Stimulated activated CD4-positive, alpha-beta T cell treated with anti-CD3 and anti-CD28 coated beads, Interleukin-15, amount 100 ng/mL, for 24 hours (primary cell): Measurements from ENCODE around the gene ADSS2.
"Not testable (repeated sequence)": the region's sequence is repeated elsewhere in the genome, so short reads cannot be mapped to it uniquely, and the experiment has no call there.

ENCODE experiments used
- DNase-seq: peaks from one replicate; pipeline ENCODE4 v3.0.0-alpha.2; 2020

The ADSS2 gene

DNA sequence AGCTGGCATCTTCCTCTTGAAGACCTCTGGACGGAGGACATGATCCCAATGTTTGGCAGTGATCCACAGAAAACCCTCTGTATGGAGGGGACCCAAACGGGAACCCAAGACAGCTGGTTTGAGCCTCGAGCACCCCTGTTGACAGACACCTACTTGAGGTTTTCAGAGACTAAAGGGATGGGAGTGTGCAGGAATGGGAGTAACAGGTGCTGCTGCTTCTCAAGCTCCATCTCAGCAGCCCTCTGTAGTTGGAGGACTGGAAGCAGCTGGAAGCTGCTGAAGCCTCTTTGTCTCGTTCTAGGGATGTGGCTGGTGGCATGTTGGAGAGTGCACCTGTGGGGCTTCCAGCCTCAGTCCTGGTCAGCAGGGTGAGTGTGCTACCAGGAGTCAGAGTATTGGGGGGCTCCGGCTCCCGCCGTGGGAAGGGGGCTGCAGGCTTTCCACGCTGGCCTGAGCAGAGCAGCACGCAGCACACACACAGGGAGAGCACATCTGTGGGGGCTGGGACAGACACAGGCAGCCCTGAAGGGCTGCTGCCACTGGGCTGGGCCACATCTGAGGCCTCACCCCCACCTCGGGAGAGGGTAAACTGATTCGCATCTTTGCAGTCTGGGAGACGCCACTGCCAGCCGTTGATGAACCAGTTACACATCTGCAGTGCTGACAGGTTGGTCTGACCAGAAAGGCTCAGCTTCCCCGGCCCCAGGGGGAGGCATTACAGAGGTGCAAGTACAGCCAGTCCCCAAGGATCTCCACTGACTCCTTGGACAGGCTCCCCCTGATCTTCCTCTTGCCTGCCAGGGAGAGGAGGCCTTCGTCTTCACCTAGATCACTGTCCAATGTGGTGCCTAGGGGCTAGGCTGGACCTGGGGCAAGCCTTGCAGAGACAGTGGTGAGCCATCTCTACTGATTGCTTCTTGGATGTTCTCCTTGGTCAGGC is 56.6 kb downstream of the ADSS2 start:
- DNase-seq: no peak

DNA sequence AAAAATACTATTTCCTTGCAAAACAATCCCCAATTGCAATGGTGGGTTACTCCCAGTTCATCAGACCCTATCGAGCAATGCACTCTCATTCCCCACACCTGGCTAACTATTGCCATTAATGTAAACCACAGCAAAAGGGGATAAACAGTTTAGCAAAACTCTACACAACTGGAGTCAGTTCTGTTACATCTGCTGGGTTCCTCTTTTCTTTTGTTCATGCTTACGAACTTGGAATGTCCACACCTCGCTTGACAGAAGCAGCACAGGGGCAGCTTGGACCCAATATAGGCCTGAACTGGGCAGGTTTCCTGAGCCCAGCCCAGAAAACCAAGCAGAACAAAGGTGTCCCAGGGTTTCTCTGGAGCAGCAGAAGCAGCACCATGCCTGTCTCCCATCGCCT is 57.4 kb downstream of the ADSS2 start:
- no peak for DNase-seq

DNA sequence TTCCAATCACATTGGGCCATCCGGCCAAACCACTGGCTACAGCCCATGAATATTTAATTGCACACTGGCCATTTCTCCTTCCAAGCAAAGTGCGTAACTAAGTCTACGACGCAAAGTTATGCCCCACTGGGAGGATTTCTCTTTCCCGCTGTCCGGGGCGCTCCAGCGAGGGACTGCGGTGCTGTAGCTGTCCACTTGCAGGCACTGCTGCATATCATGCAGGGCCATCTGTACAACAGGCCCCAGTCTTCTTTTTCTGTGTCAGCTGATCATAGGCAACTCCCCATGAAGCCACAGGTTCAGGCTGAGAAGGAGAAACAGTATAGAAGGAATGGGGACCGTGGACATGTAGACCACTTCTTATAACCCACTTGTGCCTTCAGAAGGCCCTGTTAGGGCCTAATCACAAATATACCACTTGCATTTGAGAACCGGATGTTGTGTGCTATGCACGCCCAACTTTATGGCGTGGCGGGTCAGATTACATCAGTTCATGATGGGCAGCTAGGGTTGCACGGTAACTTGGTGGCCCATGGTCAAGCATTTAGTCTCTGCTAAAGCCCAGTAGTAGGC is 58.0 kb downstream of the ADSS2 start:
- no peak for DNase-seq

DNA sequence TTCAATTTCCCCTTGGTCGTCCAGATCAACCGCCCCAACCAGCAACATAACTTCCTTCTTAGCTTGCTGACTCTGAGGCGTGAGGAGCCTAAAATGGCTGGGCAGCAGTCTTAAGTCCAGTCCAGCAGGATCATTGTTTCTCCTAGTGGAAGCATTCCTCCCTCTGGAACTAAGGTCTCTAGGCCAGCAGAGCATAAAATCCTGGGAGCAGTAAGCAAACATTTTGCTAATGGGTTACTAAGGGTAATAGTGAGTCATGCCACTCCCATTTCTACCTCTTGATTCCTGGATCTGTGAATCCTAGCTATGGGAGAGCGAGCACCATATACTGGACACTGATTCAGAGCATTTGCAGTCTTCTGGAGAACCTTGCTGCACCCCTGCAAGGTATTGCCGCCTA is 59.9 kb downstream of the ADSS2 start:
- DNase-seq: no peak

DNA sequence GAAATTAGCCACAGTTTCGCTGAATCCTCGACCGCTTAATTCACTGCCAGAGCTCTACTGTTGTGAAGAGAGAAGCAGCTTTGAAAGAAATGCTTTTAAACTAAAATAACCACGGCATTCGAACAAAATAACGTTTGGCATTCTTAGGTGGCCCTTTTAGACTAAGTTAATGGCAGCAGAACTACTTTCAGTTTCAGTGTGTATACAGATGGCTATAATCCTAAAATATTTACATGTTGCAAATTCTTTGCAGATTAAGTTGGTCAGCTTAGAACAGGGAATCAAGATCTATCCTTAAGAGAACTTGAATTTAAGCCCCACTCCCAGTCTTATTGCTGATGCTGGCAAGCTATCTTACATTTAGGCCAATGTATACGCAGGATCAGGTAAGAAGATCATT is 62.7 kb downstream of the ADSS2 start:
- DNase-seq: no peak

DNA sequence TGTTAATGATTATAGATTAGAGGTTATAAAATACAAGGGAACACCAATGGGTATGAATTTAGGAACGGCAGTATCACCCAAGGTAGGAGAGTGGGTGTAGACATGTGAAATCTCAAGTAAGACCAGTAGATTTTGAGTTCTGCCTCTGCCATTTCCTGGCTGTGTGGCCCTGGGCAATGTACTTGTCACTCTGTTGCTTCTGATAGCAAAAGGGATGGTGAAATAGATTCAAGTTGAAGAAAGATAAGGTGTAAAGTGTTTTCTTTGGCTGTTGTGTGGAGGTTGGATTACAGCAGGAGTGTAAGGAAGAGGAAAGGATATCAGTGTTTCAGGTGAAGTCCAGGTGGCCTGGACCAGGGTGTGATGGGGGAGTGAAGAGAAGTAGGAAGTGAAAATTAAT is 64.3 kb downstream of the ADSS2 start:
- DNase-seq: no peak

DNA sequence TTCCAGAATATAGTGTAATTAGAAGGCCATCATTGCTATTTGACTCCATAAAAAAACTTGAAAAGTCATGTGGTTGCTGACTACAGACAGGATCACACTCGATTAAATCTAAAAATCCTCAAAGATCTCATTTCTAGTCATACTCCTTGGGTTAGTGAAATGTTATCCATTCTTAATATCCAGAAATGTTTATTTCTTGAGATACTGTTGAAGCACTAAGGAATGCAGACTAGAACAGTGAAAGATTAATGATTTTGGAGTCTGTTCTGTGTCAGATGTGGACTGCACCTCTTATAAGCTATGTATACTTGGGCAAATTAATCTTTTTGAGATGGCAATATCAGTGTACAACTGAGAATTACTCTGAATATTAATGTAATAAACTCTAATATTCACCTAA is 65.1 kb downstream of the ADSS2 start:
- no peak for DNase-seq

DNA sequence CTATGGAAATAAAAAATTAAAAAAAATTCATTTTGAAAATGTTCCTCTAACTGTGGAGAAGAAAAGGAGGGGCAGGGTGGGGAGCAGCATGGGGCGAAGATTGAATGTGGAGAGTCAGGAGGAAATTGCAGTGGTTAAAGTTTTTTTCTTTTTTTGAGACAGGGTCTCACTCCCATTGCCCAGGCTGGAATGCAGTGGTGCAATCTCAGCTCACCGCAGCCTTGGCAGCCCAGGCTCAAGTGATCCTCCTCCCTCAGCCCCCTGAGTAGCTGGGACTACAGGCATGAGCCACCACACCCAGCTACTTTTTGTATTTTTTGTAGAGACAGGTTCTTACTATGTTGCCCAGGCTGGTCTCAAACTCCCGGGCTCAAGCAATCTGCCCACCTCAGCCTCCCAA is 67.6 kb downstream of the ADSS2 start:
- DNase-seq: no peak

DNA sequence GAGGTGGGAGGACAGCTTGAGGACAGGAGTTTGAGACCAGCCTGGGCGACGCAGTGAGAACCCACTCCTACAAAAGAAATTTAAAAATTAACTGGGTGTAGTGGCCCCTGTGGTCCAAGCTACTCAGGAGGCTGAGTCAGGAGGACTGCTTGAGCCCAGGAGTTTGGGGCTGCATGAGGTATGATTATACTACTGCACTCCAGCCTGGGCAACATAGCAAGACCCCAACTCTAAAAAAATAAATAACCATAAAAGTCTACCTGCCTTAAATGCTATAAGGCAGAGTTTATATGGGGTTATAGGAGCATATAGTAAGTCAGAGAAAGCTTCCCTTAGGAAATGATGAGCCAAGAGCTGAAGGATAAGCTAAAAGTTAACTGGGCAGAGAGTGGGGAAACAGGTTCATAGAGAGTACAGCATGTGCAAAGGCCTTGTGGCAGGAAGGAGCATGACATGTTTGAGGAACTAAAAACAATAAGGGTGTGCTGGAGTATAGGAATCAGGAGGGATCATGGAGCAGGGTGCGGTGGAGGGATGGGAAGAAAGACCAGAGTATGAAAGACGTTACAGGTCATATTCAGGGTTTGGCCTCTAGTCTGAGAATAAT is 68.3 kb downstream of the ADSS2 start:
- DNase-seq: no peak

DNA sequence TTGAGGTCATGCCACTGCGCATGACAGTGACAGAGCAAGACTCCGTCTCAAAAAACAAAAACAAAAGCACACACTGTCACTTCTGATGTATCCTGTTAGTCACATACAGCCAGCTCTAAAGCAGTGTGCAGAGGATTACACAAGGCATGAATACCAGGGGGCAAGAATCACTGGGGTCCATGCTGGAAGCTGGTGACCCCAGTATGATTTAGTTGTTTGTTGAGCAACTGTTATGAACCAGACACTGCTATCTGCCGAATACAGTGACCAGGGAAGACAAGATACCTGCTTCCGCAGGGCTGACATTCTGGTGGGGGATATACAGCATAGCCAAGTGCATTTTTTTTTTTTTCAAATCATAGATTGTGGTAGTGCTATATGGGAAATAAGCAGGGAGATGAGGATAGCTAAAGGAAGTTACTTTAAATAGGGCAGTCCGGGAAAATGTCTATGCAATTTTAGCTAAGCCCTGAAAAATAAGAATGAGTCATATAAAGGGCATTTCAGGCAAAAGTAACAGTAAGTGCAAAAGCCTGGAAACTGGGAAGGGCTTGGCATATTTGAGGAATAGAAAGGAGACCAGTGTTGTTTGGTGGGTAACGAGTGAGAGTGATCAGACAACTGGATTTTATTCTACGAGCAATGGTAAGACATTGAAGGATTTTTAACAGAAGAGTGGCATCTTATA is 69.7 kb downstream of the ADSS2 start:
- DNase-seq: no peak

DNA sequence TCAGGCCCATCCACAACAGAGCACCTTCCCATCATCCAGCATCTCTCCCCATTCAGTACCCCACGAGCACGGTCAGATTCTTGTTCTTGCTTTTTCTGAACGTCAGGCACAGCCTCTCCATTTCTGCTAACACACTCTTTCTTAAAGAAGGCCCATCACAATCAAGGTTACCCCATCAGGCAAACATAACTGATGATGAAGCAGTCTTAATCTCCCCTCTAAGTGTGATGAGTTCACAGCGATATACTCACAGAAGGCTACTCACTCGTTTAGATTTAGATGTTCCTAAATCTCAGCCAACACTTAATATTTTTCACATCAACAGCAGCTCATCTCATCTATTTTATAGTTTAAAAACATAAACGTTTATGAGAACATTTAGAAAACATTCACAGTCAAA is 75.6 kb downstream of the ADSS2 start:
- no peak for DNase-seq

DNA sequence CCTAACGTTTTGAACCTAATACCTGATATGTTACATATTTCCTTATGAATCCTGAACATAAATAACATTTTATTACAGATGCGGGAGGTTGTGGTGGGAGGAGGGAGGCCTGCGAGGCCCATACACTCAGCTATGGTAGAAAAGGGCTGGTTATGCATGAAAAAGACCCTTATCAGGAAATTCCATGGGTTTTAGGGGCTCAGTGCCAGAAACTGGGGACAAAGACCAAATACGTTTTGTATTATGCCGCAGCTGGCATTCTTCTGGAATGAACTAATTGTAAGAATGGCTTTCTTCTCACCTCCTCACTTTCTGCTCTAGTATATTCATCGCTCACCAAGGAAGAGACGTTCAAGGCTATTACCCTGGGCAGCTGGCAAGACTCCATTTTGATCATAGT is 76.7 kb downstream of the ADSS2 start:
- DNase-seq: no peak

DNA sequence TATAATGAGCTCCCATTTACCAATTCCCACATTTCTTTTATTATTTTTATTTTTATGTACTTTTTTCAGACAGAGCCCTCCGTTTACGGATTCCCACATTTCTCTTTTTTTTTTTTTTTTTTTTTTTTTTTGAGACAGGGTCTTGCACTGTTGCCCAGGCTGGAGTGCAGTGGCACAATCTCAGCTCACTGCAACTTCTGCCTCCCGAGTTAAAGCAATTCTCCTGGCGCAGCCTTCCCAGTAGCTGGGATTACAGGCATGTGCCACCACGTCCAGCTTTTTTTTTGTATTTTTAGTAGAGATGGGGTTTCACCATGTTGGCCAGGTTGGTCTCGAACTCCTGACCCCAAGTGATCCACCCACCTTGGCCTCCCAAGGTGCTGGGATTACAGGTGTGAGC is 77.2 kb downstream of the ADSS2 start:
- not testable (repeated sequence) for DNase-seq

DNA sequence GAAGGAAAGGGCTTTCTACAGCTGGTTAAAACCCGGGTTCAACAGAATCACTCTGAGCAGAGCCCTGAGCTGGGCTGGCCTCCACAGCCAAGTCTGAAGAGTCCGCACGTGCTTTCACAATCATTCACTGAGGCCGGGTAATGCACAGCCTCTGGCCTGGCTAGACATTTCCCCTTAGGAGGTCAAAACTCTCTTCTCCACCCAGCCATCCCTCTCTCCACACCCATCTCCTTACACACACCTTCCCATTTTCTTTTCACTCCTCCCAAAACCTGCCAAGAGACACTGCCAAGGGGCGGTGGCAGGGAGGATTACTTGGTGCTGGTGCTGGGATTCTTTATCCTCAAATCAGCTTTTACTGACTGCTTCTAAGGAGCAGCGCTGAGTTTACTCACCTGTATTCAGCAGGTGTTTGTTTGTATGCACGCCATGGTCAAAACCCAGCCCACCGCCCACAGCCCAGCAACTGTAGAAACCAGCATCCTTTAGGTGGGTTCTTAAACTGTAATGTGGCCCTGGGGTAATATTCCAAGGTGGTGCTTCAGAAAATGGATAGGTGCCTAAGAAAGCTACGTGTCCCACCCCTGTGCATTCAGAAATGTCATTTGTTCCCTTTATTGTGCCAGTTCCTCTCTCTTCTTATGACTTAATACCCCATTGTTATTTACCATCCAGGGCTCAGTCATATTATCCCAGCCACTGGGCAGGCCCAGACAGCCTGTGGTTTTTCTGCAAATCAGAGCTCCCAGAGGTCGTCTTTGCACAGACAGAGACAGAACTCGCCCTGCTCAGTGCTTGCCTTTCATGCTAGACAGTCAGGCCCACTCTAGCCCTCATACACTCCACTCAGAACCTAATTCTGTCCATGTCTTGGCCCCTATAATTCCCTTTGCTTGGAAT is 80.2 kb downstream of the ADSS2 start:
- no peak for DNase-seq

DNA sequence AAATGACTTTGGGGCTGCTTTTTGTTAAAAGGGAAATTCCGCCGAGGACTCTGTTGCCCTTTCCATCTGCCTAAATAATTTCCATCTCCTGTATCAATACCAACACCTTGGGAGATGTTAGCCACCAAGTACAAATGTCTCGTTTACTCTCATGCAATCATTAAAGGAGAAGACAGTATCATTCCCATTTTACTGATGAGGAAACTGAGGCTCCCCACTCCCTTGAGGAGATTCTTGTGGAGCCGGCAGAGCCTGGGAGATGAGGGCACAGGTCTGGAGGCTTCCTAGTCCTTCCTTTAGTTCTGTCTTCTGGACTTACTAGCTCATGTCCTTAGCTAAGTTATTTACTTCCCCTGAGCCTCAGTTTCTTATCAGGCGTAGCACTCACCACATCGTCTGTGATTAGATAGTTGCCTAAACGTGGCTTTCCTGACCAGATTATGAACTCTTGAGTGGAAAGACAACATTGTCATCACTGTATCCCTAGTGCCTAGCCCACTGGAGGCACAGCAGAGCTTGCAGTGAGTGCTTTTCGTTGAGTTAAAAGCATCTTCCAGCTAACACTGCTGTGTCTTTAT is 81.6 kb downstream of the ADSS2 start:
- DNase-seq: no peak

DNA sequence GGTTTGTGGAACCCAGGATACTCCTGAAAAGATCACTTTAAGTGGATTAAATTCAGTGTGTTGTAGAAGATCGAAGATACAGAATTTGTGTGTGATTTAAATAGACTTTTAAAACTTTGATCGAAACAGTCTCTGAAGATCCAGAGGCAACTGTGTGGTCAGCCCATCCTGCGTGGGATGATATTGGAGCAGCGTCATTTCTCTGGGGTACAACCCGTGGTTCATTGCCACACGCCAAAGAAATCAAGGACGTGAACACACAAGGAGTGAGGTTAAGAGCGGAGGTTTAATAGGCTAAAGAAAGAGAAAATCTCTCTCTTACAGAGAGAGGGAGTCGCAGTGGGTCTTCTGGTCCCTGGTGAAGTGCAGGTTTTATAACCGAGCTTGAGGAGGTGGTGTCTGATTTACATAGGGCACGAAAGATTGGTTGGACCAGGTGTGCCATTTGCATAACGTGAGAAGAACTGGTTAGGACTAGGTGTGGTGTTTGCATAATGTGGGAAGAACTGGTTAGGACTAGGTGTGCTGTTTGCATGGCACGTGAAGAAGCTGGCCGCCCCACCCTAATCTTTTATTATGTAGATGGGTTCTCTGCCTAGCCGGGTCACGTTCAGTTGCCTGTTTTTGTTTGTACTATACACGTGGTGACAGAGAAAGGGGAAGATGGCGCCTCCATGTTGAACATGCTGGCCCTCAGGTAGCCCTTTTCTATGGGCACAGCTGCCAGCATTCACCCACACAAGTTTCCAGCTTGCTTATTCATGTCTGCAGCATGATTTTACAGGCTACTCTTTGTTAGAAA is 82.3 kb downstream of the ADSS2 start:
- no peak for DNase-seq

DNA sequence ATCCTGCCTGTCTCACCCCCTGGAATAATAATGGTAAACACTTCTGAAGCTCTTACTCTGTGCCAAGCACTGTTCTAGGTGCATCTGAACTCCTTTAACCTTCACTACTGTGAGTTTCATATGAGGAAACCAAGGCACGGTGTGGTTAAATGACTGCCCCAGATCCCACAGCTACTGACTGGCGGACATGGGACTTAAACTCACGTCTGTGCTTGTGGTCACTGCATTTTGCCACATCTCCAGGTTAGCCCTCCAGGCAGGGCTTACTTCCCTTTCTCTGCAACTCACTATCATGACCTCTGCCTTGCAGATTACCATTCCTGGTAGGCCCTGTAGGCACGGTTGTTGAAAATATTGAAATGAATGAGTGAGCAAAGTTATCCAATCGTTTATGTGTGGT is 83.4 kb downstream of the ADSS2 start:
- no peak for DNase-seq

DNA sequence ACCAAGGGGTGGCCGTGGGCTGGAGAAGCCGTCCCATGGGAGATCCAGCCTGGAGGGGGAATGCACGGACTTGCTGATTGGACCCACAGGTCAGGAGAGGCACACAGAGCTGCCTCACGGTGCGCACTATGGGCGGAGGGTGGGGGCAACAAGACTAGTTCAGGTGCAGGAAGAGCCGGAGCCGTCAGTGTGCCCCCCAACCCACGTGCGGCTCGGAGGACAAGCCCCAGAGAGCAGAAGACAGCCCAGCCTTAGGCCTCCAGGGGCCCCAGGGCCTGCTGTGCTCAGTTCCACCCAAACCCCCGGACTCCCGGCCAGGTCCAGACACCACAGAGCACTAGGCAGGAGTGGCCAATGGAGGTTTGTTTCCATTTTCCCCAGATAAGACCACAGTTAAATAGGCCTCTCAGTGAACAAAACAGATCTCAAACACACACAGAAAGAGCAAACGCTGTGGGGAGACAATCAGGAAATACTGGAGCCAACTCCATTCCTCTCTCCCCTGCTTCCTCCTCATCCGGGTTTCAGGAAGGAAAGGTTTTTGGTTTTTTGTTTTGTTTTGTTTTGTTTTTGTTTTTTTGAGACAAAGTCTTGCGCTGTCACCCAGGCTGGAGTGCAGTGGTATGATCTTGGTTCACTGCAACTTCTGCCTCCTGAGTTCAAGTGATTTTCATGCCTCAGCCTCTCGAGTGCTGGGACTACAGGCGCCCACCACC is 84.2 kb downstream of the ADSS2 start:
- DNase-seq: no peak

DNA sequence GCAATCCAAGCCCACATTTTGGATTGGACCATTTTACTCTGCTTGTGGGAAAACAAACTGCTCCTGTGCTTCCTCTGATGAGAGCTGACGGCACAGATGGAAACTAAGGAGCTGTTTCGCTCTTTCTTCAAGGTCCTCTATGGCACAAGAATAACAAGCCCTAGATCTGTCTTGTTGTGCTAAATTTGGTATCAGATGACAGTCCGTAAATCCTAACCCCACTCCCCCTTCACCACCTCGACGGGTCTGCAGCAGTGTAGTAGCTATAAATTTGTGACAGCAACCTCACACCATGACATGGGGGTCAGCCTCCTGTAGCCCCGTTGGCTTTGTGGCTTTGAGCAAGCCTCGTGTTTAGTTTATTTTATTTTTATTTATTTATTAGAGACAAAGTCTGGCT is 85.9 kb downstream of the ADSS2 start:
- no peak for DNase-seq

DNA sequence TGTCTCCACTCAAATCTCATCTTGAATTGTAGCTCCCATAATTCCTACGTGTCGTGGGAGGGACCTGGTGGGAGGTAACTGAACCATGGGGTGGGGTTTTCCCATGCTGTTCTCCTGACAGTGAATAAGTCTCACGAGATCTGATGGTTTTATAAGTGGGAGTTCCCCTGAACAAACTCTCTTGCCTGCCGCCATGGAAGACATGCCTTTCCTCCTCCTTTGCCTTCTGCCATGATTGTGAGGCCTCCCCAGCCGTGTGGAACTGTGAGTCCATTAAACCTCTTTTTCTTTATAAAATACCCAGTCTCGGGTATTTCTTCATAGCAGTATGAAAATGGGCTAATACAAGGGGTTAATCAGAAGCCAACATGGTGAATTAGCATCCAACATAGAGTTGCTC is 86.4 kb downstream of the ADSS2 start:
- not testable (repeated sequence) for DNase-seq

DNA sequence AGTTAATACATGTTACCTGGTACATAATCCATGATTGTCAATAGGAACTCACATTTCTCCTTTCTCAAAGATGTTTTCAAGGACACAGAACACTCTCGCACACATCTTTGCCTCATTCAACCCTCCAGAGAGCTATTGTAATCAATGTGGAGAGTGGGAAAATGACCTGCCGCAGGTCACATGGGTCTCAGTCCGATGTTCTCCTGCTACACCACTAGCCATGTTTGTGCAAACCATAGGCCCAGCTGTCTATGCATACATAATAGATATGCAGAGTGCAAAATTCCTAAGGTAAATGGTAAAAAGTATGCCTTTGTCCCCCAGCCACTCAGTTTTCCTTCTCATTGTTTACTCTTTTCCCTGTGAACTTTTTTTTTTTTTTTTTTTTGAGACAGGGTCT is 89.2 kb downstream of the ADSS2 start:
- DNase-seq: no peak
